Tibial nerve (tissue), 4 donors: ENCODE measurements around the gene ZNF429. TPM values are rescaled to one million over a fixed set of nuclear protein-coding genes. Genes with fewer than 3 reads are reported as not detected.

ENCODE experiments used
- DNase-seq, 2 donors: peaks; one replicate each; pipeline ENCODE4 v3.0.0-alpha.2; 2019; ENCODE audit warnings: low spot score in 2 of 2
- H3K27ac ChIP-seq, 4 donors: fragments of 200-600 bp; sonication (generic) in 3 of 4; one replicate each; pipeline ENCODE4 v1.5.1; 2017 to 2019; ENCODE audit warnings: mild to moderate bottlenecking in 1 of 4
- H3K27me3 ChIP-seq, 2 donors: fragments of 200-600 bp; sonication (generic) in 1 of 2; one replicate each; pipeline versions ENCODE4 v1.5.1 to v1.6.0; 2017 to 2019
- H3K36me3 ChIP-seq, 3 donors: fragments of 200-600 bp; sonication (generic); one replicate each; pipeline ENCODE4 v1.5.1; 2018 to 2019
- H3K4me1 ChIP-seq, 4 donors: fragments of 200-600 bp; sonication (generic) in 3 of 4; one replicate each; pipeline ENCODE4 v1.5.1; 2017 to 2019
- H3K4me3 ChIP-seq, 4 donors: fragments of 200-600 bp; sonication (generic) in 3 of 4; one replicate each; pipeline ENCODE4 v1.5.1; 2017 to 2019; ENCODE audit warnings: mild to moderate bottlenecking in 1 of 4, moderate library complexity in 1 of 4
- H3K9me3 ChIP-seq, 4 donors: fragments of 200-600 bp; sonication (generic) in 3 of 4; one replicate each; pipeline ENCODE4 v1.5.1; 2017 to 2019
- CTCF ChIP-seq, 5 experiments: fragments of 200-600 bp in 3 of 5; fragments of 450-650 bp in 2 of 5; sonication (generic) in 3 of 5; IDR thresholded peaks; one replicate each; pipeline ENCODE4 v1.5.1; 2016 to 2019; ENCODE audit warnings: antibody characterized with exemption in 5 of 5, mild to moderate bottlenecking in 3 of 5, moderate library complexity in 2 of 5
- EP300 ChIP-seq, 2 donors: sonication (generic); formaldehyde crosslinking; IDR thresholded peaks; one replicate each; pipeline ENCODE4 v1.6.1; 2017; ENCODE audit warnings: antibody characterized with exemption in 2 of 2, mild to moderate bottlenecking in 1 of 2
- POLR2A ChIP-seq, 2 donors: fragments of 450-650 bp; IDR thresholded peaks; one replicate each; pipeline ENCODE4 v1.6.1; 2017; ENCODE audit warnings: antibody characterized with exemption in 2 of 2, mild to moderate bottlenecking in 2 of 2, moderate library complexity in 2 of 2
- WGBS, 2 donors: methylation state at CpG; one replicate each; pipeline ENCODE4 v1.1.5; 2018; 5-methylcytosine and 5-hydroxymethylcytosine counted together
- total RNA-seq, 4 donors: library from RNA; depleted of rRNA; stranded (reverse); fragments of >200 nt; gene quantifications; one replicate each; pipeline ENCODE4 v1.1.0, GENCODE V29; 2016

ZNF429 gene
- total RNA-seq, 4 donors from 2014 or later, result 9.8 to 20.5 (median 17.2) TPM

GRCh38 chr19:21587117-21587461, 81.7 kb downstream of the ZNF429 start:
- H3K27ac ChIP-seq, result no peak overlapping the region

GRCh38 chr19:21587549-21587948, 82.1 kb downstream of the ZNF429 start:
- no peak overlapping the region for H3K4me3 ChIP-seq
- H3K27ac ChIP-seq, result no peak overlapping the region
- H3K27me3 ChIP-seq, result peaks cover 0 to 29% of the 10 kb centered on the region in 2 donors
- WGBS, 2 donors, result 79 to 82% methylated on average over 5 of the region's 5 CpGs
- no peak for DNase-seq
- H3K9me3 ChIP-seq, result peaks cover 0 to 31% (median 0%) of the 10 kb centered on the region in 4 donors
- TF ChIP-seq CTCF (IDR thresholded peaks at IDR 0.05) (no peak), POLR2A (IDR thresholded peaks at IDR 0.05) (no peak), EP300 (IDR thresholded peaks at IDR 0.05) (no peak)
- no peaks in the 10 kb centered on the region for H3K36me3 ChIP-seq
- H3K4me1 ChIP-seq, result peaks cover 0 to 12% (median 0%) of the 10 kb centered on the region in 4 donors

More at GRCh38 chr19:21587117-21587461, 81.7 kb downstream of the ZNF429 start:
- DNase-seq, result no peak
- WGBS, 2 donors, result 31 to 37% methylated on average over 12 of the region's 12 CpGs
- TF ChIP-seq EP300 (IDR thresholded peaks at IDR 0.05) (no peak), POLR2A (IDR thresholded peaks at IDR 0.05) (no peak), CTCF (IDR thresholded peaks at IDR 0.05) (no peak)
- H3K27me3 ChIP-seq, result peaks cover 0 to 29% of the 10 kb centered on the region in 2 donors
- H3K9me3 ChIP-seq, result peaks cover 0 to 34% (median 0%) of the 10 kb centered on the region in 4 donors
- H3K4me3 ChIP-seq, result peak overlapping the region; percentile 19 to 46 (median 40)
- no peaks in the 10 kb centered on the region for H3K36me3 ChIP-seq
- H3K4me1 ChIP-seq, result peaks cover 0 to 12% (median 0%) of the 10 kb centered on the region in 4 donors

- TF ChIP-seq POLR2A (IDR thresholded peaks at IDR 0.05), result no peak
- TF ChIP-seq CTCF (IDR thresholded peaks at IDR 0.05), result no peak
- no peak for TF ChIP-seq EP300 (IDR thresholded peaks at IDR 0.05)
These were observed 82.7 kb downstream of the ZNF429 start for GRCh38 chr19:21588065-21588601.

GRCh38 chr19:21590867-21591266, 85.5 kb downstream of the ZNF429 start:
- no peak for TF ChIP-seq POLR2A (IDR thresholded peaks at IDR 0.05)
- TF ChIP-seq CTCF (IDR thresholded peaks at IDR 0.05), result no peak
- TF ChIP-seq EP300 (IDR thresholded peaks at IDR 0.05), result no peak
- Histone ChIP-seq H3K27ac (no peak overlapping the region), H3K4me1 (peaks cover 0 to 12% (median 0%) of the 10 kb centered on the region in 4 donors), H3K9me3 (peaks cover 0 to 14% (median 0%) of the 10 kb centered on the region in 4 donors), H3K36me3 (no peaks in the 10 kb centered on the region), H3K27me3 (peaks cover 0 to 15% of the 10 kb centered on the region in 2 donors), H3K4me3 (no peak overlapping the region)
- DNase-seq, result no peak
- WGBS, 2 donors, result 51 to 66% methylated on average over 2 of the region's 2 CpGs

More at GRCh38 chr19:21588065-21588601, 82.7 kb downstream of the ZNF429 start:
- Histone ChIP-seq H3K4me1 (peaks cover 0 to 12% (median 0%) of the 10 kb centered on the region in 4 donors), H3K9me3 (peaks cover 0 to 25% (median 0%) of the 10 kb centered on the region in 4 donors), H3K4me3 (no peak overlapping the region), H3K27ac (no peak overlapping the region), H3K36me3 (no peaks in the 10 kb centered on the region), H3K27me3 (peaks cover 0 to 29% of the 10 kb centered on the region in 2 donors)
- 87 to 88% methylated on average over 7 of the region's 7 CpGs for WGBS, 2 donors
- no peak for DNase-seq

GRCh38 chr19:21593008-21593481, 87.6 kb downstream of the ZNF429 start:
- Histone ChIP-seq H3K27ac (no peak overlapping the region), H3K4me1 (no peaks in the 10 kb centered on the region), H3K36me3 (no peaks in the 10 kb centered on the region), H3K4me3 (no peak overlapping the region), H3K27me3 (no peaks in the 10 kb centered on the region), H3K9me3 (peaks cover 0 to 9% (median 0%) of the 10 kb centered on the region in 4 donors)
- no peak for TF ChIP-seq CTCF (IDR thresholded peaks at IDR 0.05)
- no peak for TF ChIP-seq POLR2A (IDR thresholded peaks at IDR 0.05)
- TF ChIP-seq EP300 (IDR thresholded peaks at IDR 0.05), result no peak
- 81 to 91% methylated on average over 2 of the region's 2 CpGs for WGBS, 2 donors
- DNase-seq, result no peak
